HG02885 (cell line): ENCODE measurements around the gene NODAL.
"Not testable (repeated sequence)": the region's sequence is repeated elsewhere in the genome, so short reads cannot be mapped to it uniquely, and the experiment has no call there.

Experiments
- ATAC-seq: cut with Tn5 transposase; IDR thresholded peaks from one replicate; pipeline ENCODE4 v1.9.1; 2021; ENCODE audit warnings: mild to moderate bottlenecking; ENCODE audit not compliant: unreplicated experiment, poor library complexity

Gene NODAL

DNA sequence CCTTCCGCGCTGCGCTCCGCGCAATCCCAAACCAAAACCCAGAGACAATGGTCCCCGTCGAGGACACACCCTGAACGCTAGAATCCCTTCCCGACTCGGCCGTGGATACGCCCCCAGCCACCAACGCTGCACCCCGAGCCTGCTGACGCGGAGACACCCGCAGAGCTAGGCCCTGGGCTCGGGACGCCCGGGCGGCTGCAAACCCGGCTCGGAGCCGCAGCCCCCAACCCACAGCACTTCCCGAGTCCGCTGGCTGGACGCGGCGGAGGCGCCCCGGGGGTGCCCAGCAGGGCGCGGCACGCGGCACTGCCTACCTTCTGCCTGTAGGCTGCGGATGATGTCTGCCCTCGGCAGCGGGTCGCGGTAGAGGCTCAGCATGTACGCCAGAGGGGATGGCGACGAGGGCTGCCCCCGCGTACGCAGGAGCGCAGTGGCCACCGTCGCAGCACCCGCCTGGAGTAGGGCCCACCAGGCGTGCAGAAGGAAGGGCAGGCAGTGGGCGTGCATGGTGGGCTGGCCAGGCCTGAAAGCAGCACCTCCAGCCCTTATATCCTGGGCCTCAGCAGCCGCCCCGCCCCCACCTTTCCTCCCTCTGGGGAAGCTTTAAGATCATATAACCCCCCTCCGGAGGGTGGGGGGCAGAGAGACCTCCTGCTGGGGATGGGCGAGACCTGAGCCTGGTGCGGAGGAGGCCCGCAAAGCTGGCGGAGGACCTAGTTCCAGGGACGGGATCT lies at the start of gene NODAL:
NODAL (minus strand) TSS at position 521 of the 734 bp plus-strand sequence; CDS start at position 507, 14 bp downstream.
- no peak for ATAC-seq

DNA sequence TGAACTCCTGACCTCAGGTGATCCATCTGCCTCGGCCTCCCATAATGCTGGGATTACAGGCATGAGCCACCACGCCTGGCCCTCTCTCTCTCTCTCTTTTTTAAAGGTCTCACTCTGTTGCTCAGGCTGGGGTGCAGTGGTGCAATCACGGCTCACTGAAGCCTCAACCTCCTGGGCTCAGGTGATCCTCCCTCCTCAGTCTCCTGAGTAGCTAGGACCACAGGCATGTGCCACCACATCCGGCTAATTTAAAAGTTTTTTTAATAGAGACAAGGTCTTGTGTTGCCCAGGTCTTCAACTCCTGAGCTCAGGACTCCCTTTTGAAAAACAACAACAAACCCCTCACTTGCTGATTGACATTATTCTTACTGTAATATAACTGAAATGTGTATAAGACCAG lies 48.7 kb upstream of the NODAL start:
- no peak for ATAC-seq

DNA sequence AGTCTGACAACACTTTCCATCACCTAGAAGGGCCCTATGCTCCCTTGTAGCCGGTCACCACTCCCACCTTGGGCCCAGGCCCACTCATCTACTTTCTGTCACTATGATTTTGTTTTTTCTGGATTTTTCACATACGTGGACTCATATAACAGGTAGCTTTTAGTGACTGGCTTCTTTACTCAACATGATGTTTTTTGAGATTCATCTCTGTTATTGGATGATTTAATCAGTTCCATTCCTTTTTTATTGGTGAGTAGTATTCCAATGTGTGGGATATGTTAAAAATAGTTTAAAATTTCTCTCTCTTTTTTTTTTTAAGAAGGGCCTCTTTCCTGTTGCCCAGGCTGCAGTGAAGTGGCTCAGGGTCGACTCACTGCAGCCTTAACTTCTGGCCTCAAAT lies 46.3 kb upstream of the NODAL start:
- no peak for ATAC-seq

DNA sequence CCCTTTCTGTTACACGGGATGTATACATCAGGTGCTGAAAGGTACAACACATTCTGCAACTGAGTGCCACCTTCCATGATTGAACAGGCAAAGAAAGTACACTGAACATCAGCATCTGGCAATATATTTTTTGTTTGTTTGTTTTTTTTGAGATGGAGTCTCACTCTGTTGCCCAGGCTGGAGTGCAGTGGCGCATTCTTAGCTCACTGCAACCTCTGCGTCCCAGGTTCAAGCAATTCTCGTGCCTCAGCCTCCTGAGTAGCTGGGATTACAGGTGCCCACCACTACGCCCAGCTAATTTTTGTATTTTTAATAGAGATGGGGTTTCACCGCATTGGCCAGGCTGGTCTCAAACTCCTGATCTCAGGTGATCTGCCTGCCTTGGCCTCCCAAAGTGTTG lies 42.4 kb upstream of the NODAL start:
- not testable (repeated sequence) for ATAC-seq

DNA sequence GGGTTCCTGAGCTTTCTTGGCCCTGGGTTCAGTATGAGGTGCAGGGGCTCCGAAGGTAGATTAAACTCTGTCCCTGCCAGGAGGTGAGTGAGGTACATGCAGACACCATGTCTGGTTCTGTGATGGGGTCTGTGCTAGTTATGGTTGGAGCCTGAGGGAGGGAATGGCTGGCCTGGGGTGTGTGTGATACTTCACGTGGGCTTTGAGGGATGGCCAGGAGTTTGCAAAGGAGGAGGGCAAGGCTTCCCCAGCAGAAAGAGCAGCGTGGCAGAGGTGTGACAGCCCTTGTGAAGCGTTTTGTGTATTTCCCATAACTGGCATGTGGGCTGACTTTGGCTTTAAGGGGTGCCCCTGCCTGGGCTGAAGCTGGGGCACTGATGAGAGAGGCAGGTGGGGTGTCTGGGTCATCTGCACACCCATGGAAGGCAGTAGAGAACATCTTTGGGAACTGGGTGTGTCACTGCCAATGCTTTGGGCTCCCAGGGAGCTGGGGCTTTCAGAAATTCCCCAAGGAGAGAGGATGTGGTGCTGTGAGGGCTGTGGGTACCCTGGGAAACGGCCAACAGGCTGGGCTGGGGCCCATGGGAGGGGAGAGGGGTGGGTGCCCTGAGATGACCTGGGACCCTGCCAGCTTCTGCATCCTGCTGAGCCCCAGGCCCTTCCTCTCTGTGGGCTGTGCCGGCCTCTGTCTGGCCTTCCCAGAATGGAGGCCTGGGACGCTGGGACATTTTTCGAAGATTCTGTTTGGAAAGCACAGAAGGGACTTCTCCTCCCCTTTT lies 41.7 kb upstream of the NODAL start:
- no peak for ATAC-seq

DNA sequence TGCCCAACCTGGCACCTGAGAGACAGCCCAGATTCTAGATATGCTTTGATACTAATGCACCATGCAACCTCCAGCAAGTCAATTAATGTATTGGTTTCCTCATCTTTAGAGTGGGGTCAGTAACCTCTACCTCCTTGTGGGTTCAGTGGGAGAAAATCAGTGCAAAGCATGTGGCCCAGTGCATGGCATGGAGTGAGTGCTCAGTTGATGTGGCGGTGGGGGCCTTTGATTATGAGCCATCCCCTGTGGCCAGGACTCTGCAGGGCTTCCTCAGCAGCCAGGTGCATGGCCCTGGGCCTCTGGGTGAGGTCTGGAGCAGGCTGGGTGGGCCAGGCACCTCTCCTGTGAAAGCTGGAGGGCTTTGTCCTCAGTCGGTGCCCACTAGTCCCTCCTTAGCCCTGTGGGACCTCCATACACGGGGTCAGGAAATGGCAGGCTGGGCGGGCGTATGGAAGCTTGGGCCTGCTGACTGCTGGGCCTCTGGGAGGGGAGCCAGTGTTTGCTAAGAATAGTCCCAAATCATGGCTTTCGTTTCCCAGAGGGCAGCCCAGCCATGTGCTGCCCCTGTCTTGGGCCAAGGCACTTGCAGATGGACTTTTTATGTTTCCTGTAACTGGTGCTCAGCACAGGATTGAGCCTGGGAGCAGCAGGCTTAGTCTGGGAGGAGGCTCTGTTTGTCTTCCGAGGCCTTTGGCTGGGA lies 40.5 kb upstream of the NODAL start:
- ATAC-seq, result no peak

DNA sequence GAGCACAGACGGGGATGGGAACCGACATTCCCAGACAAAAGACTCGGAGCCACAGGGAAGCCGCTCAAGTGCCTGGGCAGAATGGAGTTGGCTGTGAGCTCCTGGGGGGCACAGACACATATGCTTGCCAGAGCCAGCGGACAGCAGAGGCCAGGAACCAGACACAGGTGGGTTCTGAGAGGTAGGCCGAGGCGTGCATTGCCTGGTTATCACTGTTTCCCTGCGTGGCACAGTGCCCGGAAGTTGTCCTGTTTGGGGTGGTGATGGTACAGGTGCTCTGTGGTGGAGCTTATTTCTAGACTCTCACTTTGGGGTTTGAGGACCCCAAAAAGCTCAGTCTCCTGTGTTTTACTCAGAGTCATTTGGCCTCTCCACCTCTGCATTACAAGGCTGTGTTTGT lies 39.6 kb upstream of the NODAL start:
- no peak for ATAC-seq

DNA sequence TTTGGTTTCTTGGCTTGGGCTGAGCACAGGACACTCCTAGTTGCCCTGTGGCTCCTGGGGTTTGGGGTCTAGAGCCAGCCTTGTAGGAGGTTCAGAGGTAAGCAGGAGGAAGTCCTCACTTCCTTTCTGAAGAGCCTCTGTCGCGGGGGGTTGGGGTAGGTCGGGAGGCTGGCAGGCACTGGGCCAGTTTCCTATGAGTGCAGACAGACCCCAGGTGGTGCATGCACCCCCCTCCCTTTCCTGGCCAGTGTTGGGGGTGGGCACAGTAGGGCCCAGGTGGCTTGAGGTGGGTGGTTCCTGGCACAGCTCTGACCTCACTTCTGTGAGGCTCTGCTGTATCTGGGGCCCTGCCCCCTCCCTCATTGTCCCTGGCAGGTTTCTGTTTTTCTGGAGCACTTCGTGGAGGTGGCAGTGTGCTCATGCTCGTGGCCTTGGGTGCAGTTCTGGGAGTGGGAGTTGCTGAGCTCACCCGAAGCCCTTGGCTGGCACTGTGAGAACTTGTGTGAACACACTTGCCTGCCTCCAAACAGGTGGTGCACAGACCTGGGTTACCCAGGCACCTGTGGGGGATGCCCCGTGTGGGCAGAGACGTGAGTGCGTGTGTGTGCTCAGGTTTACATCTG lies 38.9 kb upstream of the NODAL start:
- no peak for ATAC-seq

DNA sequence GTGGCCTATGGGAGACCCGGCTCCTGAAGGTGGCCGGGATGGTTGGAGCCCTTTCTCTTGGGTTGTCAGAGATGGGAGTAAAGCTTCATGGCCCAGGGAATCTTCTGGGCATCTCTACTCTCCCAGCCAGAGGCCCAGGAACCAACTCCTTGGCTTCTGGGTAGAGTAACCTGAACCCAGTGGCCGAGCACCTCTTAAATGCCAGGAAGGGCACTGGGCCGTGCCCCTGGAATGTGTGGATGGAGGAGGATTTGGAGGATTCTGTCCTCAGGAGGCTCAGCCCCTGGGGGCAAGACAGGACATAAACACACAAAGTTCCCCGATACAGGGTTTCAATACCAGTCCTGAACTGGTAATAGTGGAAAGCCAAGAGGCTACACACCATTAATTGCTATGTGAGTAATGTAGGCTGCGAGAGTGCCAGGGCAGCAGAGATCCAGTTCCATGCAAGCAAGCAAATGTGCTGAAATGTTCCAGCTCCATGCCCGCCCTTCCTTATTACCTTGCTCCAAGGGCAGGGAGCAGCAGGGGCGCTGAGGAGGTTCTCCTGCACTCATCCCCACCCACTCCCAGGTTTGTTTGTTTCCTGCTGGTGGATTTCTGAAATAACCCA lies 38.3 kb upstream of the NODAL start:
- no peak for ATAC-seq

DNA sequence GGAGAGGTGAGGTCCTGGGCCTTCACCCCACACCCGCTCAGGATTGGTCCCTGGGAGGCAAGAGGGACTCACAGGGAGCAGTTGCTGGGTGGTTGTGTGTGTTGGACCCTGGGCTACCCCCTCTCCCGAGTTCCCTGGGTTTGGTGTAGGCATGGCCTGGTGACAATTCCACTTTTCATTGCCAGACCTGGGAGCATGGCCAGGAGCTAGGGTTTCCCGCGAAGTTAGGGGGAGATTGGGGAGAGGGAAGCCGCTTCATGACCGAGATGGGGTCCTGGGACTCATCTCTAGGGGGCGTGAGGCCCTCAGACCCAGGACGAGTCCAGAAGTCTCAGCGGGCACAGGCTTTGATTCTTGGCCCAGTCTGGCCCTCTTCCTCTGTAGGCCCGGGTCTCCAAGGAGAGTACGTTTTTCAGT lies 37.7 kb upstream of the NODAL start:
- ATAC-seq, result no peak

DNA sequence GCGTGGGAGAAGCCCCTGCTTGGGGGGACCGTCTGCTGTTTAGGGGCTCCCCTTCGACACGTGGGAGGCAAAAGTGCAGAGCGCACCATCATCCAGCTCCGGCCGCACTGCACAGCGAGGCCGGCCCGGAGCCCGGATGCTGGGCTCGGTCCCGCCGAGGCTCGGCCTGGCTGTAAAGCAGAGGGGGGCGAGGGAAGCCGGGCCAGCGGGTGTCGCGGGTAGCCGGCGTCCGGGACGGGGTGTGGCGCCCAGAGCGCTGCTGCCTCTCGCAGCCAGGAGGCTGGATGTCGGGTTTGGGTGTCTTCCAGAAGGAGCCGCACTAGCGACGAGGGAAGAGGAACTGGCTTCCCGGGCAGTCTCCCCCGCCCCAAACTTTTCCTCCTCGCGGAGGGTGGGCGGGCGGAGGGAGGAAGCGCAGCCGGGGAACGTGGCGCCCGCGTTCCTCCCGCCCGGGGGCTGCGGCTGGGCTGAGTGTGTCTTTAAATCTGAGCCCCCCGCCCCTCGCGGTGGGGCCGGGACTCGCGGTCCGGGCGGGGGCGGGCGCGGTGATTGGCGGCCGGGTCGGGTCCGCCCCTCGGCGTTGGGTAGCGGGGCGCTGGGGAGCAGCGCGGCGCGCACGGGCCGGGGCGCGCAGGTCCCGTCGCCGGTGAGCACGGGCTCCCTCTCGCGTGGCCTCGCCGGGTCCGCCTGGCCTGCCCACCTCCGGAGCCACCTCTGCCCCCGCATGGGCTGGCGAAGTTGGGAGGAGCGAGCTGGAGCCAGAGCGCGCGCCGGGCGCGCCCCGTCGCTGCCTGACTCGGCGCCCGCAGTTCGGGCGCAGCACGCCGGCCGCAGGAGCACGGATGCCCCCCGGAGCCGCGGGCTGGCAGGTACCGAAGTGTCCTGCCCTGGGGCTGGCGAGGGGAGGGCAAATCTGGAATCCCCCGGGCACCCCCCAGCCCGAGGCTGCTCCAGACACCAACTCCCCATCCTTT lies 37.0 kb upstream of the NODAL start, which contains the start of gene PALD1:
PALD1 (plus strand) TSS at position 577 of the 974 bp plus-strand sequence. CDS start 47,185 bp downstream, outside the sequence.
- ATAC-seq, result no peak

DNA sequence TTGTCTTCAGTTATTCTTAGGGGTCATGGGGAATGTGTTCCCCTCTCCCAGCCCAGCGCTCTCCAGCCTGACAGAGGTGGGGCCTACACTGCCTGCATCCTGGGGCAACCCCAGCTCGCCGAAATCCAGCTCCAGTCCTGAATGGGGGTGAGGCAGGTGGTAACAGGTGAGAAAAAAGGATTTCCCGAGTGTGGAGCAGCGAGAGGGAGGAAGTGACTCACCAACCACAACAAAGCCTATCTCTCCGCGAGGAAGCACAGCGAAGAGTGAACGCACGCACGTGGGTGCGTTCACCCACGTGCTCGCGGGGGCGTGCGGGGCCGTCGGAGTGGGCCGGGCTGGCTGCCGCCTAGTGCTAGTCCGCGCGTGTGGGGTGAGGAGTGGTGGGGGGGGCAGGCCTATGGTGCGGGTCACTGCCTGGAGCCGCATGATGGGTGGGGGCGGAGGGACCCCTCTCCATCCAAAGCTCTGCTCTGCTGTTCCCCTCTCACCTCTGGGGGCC lies 36.2 kb upstream of the NODAL start:
- no peak for ATAC-seq

DNA sequence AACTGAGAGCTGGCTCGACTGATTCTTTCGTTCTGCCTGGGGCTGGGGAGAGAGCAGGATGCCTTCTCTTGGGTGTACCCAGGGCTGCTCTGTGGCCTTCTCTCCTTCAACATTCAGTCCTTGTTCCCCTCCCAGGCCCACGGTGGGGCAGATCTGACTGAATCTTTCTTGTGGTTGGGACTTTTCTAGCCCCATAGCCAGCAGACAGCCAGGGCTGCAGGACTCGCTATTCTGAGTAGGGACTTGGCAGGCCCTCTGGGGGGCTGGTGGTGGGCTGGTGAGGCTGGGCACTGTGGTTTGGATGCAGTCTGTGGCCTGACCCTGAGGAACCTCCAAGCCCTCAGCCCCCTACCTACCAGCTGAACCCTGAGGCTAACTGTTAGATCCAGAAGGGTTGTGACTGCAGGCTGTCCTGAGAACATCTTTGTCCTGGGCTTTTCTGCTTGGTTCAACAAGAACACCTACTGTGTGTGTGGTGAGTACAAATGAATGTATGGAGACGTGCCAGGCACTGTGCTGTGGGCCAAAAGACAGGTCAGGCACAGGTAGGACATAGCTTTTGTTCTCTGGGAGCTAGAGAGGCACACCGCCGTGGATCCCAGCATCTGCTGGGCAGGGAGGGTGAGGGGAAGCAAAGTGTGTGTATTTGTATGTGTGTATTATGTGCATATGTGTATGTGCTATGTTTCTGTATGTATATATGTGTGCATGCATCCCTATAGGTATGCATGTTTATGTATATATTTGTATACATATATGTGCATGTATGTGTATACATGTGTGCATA lies 35.0 kb upstream of the NODAL start:
- no peak for ATAC-seq

DNA sequence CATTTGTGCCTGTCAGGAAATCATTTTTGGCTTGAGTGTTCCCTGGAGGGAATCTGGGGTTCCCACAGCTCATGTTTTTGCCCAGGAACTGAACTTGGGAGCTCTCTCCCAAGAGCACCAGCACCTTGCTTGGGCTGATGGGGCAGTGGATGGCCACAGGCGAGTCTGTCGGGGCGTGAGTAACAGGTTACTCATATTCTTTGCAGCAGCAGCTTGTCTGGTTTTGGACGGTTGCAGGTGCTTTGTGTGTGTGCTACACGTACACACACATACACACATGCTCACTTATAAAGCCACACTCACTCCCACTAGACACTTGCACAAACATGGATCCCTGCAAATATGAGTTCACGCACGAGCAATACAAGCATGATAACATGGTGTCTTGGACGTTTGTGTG lies 34.2 kb upstream of the NODAL start:
- ATAC-seq, result no peak

DNA sequence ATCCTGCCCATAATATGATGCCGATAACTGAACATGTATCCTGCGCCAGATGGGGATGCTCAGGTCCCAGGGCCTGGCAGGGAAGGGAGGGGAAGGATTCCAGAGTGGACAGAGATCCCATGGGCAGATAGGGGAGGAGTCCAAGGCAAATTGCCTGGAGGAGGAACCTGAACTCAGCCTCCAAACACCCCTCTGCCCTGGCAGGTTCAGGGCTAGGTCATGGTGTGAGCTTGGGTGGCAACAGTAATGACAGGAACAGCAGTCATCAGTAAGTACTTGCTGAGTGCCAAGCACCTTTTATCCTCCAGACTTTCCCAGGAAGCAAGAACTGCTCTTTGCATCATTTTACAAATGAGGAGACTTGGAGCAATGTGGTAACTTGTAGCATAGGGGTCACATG lies 33.3 kb upstream of the NODAL start:
- no peak for ATAC-seq

DNA sequence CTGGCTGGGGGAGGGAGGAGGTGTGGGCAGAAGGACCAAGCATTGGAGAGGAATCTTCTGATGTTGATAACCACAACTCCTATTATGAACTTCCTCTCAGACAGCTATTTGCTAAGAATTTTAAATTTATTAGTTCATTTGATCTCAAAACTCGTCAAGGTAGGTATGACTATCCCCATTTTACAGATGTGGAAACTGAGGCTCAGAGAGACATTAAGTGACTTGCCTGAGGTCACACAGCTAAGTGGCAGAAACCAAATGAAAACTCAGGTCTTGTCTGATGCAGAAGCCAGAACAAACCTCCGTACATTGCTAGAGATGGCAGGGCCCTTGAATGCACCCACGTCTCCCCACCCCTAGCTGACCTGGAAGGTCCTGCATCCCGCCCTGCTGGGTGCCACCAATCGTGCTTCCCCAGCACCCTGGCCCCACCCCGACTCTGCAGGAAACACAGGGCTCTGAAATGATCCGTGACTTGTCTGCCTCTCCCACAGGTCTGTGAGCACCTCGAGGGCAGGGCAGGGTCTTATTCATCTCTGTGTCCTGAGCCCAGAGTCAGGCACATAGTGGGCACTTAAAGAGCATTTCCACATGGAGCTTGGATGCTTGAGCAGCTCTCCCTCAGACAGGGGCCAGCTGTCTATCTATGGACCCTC lies 31.4 kb upstream of the NODAL start:
- no peak for ATAC-seq

DNA sequence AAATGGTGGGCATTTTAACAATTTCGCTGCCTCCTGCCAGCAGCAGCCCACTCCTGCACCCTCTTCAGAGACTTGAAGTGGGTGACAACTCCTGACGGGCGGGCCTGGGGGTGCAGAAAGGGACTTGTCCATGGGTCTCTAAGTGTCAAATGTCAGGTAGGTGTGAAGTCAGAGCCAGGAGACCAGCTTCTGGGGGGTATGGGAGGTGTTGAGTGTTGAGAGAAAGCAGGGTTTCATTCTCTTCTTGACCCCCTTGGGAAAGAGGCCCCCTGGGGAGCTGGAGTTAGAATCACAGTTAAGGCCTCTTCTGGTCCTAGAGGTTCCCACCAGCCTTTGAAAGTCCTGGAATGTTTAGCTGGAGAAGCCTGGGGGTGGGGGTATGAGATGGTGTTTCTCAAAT lies 25.5 kb upstream of the NODAL start:
- ATAC-seq, result no peak

DNA sequence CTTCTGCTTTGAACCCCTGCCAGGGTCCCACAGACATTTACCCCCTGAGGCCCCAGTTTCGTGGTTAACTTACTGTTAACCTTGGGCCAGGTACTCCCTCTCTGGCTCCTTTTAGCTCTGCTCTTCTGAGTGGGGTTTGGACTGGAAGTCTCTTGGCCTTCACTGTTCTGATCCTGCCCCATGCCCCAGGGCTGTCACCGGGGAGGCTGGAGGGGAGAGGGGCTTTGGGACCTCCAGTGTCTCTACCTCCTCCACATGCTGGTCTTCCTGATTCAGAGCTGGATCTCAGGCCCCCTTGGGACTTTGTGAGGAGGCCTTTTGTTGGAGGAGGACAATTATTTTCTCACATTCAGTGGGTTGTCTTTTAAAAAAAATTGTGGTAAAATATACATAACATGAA lies 24.4 kb upstream of the NODAL start:
- no peak for ATAC-seq
